ENCODE measurements around the gene CTNND2. TPM values are rescaled to one million over a fixed set of nuclear protein-coding genes. Genes with fewer than 3 reads are reported as not detected.

The CTNND2 gene
- total and polyA plus RNA-seq, 9 of the 15 experiments (the other 6 are each of a cell fraction or from before 2014, with no cell fraction given) = 0.03 to 0.35 TPM; not detected in 7

DNA sequence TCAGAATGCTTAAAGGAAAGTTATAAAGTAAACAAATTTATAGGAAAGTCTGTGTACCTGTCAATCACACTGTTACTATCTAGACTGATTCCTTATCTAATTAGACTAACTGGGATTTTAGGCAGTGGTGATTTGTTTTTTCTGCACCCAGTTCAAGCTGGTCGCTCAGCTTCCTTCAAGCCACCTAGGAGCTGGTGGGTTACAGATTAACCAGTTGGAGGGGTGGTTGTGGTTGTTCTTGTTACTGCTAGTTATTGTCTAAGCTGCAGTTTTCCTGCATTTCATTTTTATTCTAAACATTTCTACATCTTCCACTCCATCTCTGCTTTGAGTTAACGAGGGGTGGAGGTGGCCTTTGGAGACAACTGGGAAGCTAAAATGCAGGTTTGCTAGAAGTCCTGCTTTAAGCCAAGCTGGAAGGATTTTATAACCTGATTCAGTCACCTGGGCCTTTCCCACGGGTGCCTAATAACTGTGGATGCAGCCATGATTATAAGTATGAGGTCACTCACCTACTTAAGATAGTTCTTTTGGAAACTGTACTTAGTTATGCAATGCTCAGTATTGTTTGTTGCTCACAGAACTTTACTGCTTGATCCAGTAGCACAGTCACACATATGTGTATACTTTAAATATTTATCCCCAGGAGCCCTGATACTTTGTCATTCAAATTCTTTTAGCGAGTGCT lies 839.3 kb downstream of the CTNND2 start (continued):
- TF ChIP-seq, protein P1, sequence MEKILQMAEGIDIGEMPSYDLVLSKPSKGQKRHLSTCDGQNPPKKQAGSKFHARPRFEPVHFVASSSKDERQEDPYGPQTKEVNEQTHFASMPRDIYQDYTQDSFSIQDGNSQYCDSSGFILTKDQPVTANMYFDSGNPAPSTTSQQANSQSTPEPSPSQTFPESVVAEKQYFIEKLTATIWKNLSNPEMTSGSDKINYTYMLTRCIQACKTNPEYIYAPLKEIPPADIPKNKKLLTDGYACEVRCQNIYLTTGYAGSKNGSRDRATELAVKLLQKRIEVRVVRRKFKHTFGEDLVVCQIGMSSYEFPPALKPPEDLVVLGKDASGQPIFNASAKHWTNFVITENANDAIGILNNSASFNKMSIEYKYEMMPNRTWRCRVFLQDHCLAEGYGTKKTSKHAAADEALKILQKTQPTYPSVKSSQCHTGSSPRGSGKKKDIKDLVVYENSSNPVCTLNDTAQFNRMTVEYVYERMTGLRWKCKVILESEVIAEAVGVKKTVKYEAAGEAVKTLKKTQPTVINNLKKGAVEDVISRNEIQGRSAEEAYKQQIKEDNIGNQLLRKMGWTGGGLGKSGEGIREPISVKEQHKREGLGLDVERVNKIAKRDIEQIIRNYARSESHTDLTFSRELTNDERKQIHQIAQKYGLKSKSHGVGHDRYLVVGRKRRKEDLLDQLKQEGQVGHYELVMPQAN (IDR thresholded peaks at IDR 0.05; ENCODE audit: borderline replicate concordance) = no peak
- TF ChIP-seq, protein P2, sequence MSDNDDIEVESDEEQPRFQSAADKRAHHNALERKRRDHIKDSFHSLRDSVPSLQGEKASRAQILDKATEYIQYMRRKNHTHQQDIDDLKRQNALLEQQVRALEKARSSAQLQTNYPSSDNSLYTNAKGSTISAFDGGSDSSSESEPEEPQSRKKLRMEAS (CRISPR knock-in tag; IDR thresholded peaks at IDR 0.05) = no peak
- TF ChIP-seq NRF1 (conservative IDR thresholded peaks at IDR 0.05 in 1 of 2, IDR thresholded peaks at IDR 0.05 in 1 of 2) (no peak), NR4A1 (CRISPR knock-in tag; IDR thresholded peaks at IDR 0.05) (no peak), NR4A1 (tag; IDR thresholded peaks at IDR 0.05) (no peak), XRCC4 (IDR thresholded peaks at IDR 0.05; ENCODE audit: extremely low read depth, insufficient read depth, insufficient read length) (no peak), PCBP2 (IDR thresholded peaks at IDR 0.05; ENCODE audit: low read depth, low read length, poor library complexity, severe bottlenecking) (no peak), SUPT5H (IDR thresholded peaks at IDR 0.05) (no peak), ZNF830 (CRISPR knock-in tag; IDR thresholded peaks at IDR 0.05) (no peak), ETV5 (CRISPR knock-in tag; IDR thresholded peaks at IDR 0.05; ENCODE audit: low read depth) (no peak)

Data from K562 (cell line).